Keratinocyte (primary cell): ENCODE results near the gene TARBP1. TPM values are rescaled to one million over a fixed set of nuclear protein-coding genes. Genes with fewer than 3 reads are reported as not detected.
A peak's percentile ranks its signal among the peaks of the same experiment; 100 is the strongest.

Experiments
- DNase-seq: peaks from one replicate; pipeline ENCODE4 v3.0.0-alpha.2; 2011; ENCODE audit warnings: low read depth, missing footprints, low spot score
- FAIRE-seq: peaks from 2 replicates; lab custom pipeline; 2011; peaks lifted over from hg19 to GRCh38; lab: Jason Lieb, UNC
- H2AFZ ChIP-seq: 2 replicates; pipeline ENCODE4 v1.6.0; 2012; ENCODE audit warnings: low read length, control low read depth, inconsistent platforms; ENCODE audit not compliant: control insufficient read depth
- H3K27ac ChIP-seq: 2 replicates; pipeline ENCODE4 v1.5.1; 2011; ENCODE audit warnings: low read length; ENCODE audit not compliant: control insufficient read depth, insufficient read depth
- H3K27me3 ChIP-seq: 3 replicates; pipeline ENCODE4 v1.6.0; 2011; ENCODE audit warnings: low read length; ENCODE audit not compliant: control insufficient read depth, insufficient read depth; ENCODE audit errors: extremely low read depth
- H3K36me3 ChIP-seq, 2 experiments: 2 replicates in 1 of 2; 3 replicates in 1 of 2; pipeline ENCODE4 v1.5.1; 2011; ENCODE audit warnings: low read length in 2 of 2, mild to moderate bottlenecking in 1 of 2; ENCODE audit not compliant: control insufficient read depth in 2 of 2, insufficient read depth in 2 of 2; ENCODE audit errors: extremely low read depth in 1 of 2
- H3K4me1 ChIP-seq: 3 replicates; pipeline ENCODE4 v1.5.1; 2011; ENCODE audit warnings: low read length; ENCODE audit not compliant: control insufficient read depth, insufficient read depth; ENCODE audit errors: extremely low read depth
- H3K4me2 ChIP-seq: 3 replicates; pipeline ENCODE4 v1.6.0; 2011; ENCODE audit warnings: low read depth, low read length; ENCODE audit not compliant: control insufficient read depth, insufficient read depth; ENCODE audit errors: extremely low read depth
- H3K4me3 ChIP-seq, 3 experiments: fragments of 200-600 bp in 1 of 3; sonication (generic) in 1 of 3; 2 replicates in 2 of 3; 3 replicates in 1 of 3; pipeline ENCODE4 v1.5.1; 2011 to 2016; ENCODE audit warnings: low read length in 3 of 3, mild to moderate bottlenecking in 3 of 3, control low read depth in 2 of 3, inconsistent platforms in 1 of 3, low read depth in 1 of 3, mixed read lengths in 1 of 3, mixed run types in 1 of 3, moderate library complexity in 1 of 3; ENCODE audit not compliant: control insufficient read depth in 2 of 3, insufficient read depth in 2 of 3; ENCODE audit errors: extremely low read depth in 1 of 3
- H3K79me2 ChIP-seq: 2 replicates; pipeline ENCODE4 v1.6.0; 2012; ENCODE audit warnings: low read length; ENCODE audit not compliant: control insufficient read depth, insufficient read depth
- H3K9ac ChIP-seq: 3 replicates; pipeline ENCODE4 v1.6.0; 2011; ENCODE audit warnings: low read length; ENCODE audit not compliant: control insufficient read depth, insufficient read depth; ENCODE audit errors: extremely low read depth
- H3K9me1 ChIP-seq: 3 replicates; pipeline ENCODE4 v1.6.0; 2011; ENCODE audit warnings: low read length; ENCODE audit not compliant: control insufficient read depth, insufficient read depth; ENCODE audit errors: extremely low read depth
- H3K9me3 ChIP-seq: 2 replicates; pipeline ENCODE4 v1.5.1; 2012; ENCODE audit warnings: low read depth, low read length; ENCODE audit not compliant: control insufficient read depth
- H4K20me1 ChIP-seq: 3 replicates; pipeline ENCODE4 v1.6.0; 2011; ENCODE audit warnings: low read length; ENCODE audit not compliant: control insufficient read depth, insufficient read depth; ENCODE audit errors: extremely low read depth
- EZH2 ChIP-seq: IDR thresholded peaks from one replicate; pipeline ENCODE4 v1.6.1; 2012; ENCODE audit warnings: inconsistent platforms, mild to moderate bottlenecking, low read length, moderate library complexity
- dilution Hi-C: fragments of 300-500 bp; cut with MboI; formaldehyde crosslinking; loops from one replicate; pipeline ENCODE4 v1.7.0; 2020; ENCODE audit warnings: low sequenced_read_pairs; ENCODE audit not compliant: extremely low pct_ligation_motif_present
- polyA plus RNA-seq, 5 experiments: library from polyadenylated mRNA; depleted of rRNA in 3 of 5; stranded (reverse) in 3 of 5; stranded (forward) in 1 of 5; unstranded in 1 of 5; fragments of >200 nt; gene quantifications; 1 replicate in 1 of 5; 2 replicates in 3 of 5; 3 replicates in 1 of 5; pipeline versions ENCODE4 v1.2.1 to v1.2.3, GENCODE V29; 2011 to 2012; ENCODE audit warnings: missing spikeins in 2 of 5, low read depth in 1 of 5, low replicate concordance in 1 of 5
- TF ChIP-seq, protein P1 (sequence below), 3 experiments: IDR thresholded peaks in 1 of 3; conservative IDR thresholded peaks in 1 of 3; optimal IDR thresholded peaks in 1 of 3; 2 replicates in 2 of 3; 3 replicates in 1 of 3; pipeline versions ENCODE3 to v1.5.1; 2011; ENCODE audit warnings: low read length in 3 of 3, mild to moderate bottlenecking in 3 of 3, moderate library complexity in 2 of 3, control low read depth in 1 of 3, inconsistent platforms in 1 of 3; ENCODE audit not compliant: insufficient read depth in 2 of 3; ENCODE audit errors: extremely low read depth in 1 of 3

The TARBP1 gene
- polyA plus RNA-seq, 1 donor (not counting 4 experiments of a cell fraction or from before 2014, with no cell fraction given), result 28.7 TPM

DNA sequence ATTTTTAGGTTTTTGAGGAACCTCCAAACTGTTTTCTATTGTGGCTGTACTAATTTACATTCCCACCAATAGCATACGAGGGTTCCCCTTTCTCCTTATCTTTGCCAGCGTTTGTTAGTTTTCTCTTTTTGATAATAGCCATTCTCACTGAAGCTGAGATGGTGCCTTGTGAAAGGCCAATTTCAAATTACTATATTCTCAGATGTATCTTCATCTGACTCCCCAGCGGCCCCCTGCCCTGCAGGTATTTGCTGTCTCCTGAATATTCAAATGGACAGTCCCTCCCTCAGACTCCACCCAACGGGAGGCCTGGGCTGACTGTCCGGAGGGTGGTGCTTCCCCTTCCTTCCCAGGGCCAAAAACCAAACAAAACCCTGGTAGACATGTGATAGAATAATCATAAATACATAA lies 33.5 kb upstream of the TARBP1 start:
- peaks cover 27% of the 10 kb centered on the region for H3K4me1 ChIP-seq

DNA sequence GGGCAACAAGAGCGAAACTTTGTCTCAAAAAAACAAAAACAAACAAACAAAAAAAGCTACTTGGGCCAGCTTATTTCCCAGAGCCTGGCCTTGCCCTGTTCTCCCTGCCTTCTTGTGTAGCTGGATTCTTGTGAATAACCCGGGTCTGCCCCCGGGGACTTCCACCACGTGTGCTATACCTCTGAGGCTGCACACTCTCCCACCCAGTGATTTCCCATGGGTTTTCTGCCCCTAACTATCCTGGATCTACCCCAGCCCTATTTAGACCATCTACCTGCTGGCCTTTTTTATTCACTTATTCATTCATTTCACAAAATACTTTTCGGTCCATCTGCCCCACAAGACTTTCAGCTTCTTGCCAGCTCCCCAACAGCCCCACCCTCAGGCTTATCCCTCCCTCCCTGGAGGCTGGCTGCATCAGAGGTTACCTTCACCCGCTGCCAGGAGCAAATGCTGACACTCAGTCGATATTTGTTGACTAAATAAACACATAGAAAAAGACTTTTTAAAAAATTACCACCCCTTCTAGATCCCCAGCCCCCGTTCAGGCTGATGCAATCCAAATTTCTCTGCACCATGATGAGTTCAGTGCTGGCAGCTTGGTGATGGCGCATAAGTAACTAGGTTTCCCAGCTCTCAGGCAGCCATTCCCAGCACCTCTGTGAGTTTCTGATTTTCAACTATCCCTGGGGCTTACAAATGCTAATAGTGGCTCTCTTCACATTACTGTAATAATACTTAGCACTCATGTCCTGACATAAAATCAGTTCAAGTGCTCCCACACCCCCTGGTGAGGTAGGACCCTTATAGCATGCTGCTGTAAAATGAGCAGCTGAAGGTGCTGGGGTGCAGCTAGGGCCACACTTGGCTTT lies 30.7 kb upstream of the TARBP1 start:
- Histone ChIP-seq H3K79me2 (no peaks in the 10 kb centered on the region), H4K20me1 (no peaks in the 10 kb centered on the region), H3K27me3 (no peaks in the 10 kb centered on the region), H2AFZ (peak overlapping the region; percentile 78), H3K36me3 (no peaks in the 10 kb centered on the region), H3K4me1 (peaks cover 23% of the 10 kb centered on the region), H3K4me3 (no peak overlapping the region), H3K9ac (peak overlapping the region; percentile 52), H3K9me3 (no peaks in the 10 kb centered on the region), H3K27ac (peak overlapping the region; percentile 31), H3K9me1 (no peaks in the 10 kb centered on the region), H3K4me2 (peak overlapping the region; percentile 52)
- TF ChIP-seq, protein P1, sequence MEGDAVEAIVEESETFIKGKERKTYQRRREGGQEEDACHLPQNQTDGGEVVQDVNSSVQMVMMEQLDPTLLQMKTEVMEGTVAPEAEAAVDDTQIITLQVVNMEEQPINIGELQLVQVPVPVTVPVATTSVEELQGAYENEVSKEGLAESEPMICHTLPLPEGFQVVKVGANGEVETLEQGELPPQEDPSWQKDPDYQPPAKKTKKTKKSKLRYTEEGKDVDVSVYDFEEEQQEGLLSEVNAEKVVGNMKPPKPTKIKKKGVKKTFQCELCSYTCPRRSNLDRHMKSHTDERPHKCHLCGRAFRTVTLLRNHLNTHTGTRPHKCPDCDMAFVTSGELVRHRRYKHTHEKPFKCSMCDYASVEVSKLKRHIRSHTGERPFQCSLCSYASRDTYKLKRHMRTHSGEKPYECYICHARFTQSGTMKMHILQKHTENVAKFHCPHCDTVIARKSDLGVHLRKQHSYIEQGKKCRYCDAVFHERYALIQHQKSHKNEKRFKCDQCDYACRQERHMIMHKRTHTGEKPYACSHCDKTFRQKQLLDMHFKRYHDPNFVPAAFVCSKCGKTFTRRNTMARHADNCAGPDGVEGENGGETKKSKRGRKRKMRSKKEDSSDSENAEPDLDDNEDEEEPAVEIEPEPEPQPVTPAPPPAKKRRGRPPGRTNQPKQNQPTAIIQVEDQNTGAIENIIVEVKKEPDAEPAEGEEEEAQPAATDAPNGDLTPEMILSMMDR (optimal IDR thresholded peaks at IDR 0.05 in 1 of 3, IDR thresholded peaks at IDR 0.05 in 1 of 3, conservative IDR thresholded peaks at IDR 0.05 in 1 of 3; ENCODE audit: extremely low read depth in 1 of 3, insufficient read depth in 2 of 3, low read length in 3 of 3), result no peak
- TF ChIP-seq EZH2, result no peak
- DNase-seq, result no peak
- dilution Hi-C loops, result no loop called here
- FAIRE-seq, result no peak

More for the DNA sequence above, 33.5 kb upstream of the TARBP1 start:
- H4K20me1 ChIP-seq, result no peaks in the 10 kb centered on the region
- dilution Hi-C loops, result no loop called here
- no peaks in the 10 kb centered on the region for H3K9me3 ChIP-seq
- no peaks in the 10 kb centered on the region for H3K9me1 ChIP-seq
- no peaks in the 10 kb centered on the region for H3K27me3 ChIP-seq
- H3K9ac ChIP-seq, result no peak overlapping the region
- no peak overlapping the region for H2AFZ ChIP-seq
- H3K4me3 ChIP-seq, result no peak overlapping the region
- H3K79me2 ChIP-seq, result no peaks in the 10 kb centered on the region
- DNase-seq (no peak), FAIRE-seq (no peak)
- no peak overlapping the region for H3K4me2 ChIP-seq
- no peaks in the 10 kb centered on the region for H3K36me3 ChIP-seq
- H3K27ac ChIP-seq, result no peak overlapping the region
- TF ChIP-seq, protein P1 (optimal IDR thresholded peaks at IDR 0.05 in 1 of 3, IDR thresholded peaks at IDR 0.05 in 1 of 3, conservative IDR thresholded peaks at IDR 0.05 in 1 of 3; ENCODE audit: extremely low read depth in 1 of 3, insufficient read depth in 2 of 3, low read length in 3 of 3), result no peak
